Esophagus squamous epithelium (tissue), 4 donors: Measurements from ENCODE around the gene ECT2L.

ENCODE experiments used
- POLR2A ChIP-seq, 4 donors: fragments of 450-650 bp; IDR thresholded peaks; one replicate each; pipeline ENCODE4 v1.6.1; 2017; ENCODE audit warnings: antibody characterized with exemption in 4 of 4, mild to moderate bottlenecking in 4 of 4, moderate library complexity in 3 of 4
- TF ChIP-seq, protein P1 (sequence below), 6 experiments: fragments of 450-650 bp in 4 of 6; fragments of 200-600 bp in 2 of 6; sonication (generic) in 2 of 6; IDR thresholded peaks; one replicate each; pipeline ENCODE4 v1.5.1; 2016 to 2019; ENCODE audit warnings: antibody characterized with exemption in 6 of 6, mild to moderate bottlenecking in 4 of 6, moderate library complexity in 4 of 6

- TF ChIP-seq, protein P1, sequence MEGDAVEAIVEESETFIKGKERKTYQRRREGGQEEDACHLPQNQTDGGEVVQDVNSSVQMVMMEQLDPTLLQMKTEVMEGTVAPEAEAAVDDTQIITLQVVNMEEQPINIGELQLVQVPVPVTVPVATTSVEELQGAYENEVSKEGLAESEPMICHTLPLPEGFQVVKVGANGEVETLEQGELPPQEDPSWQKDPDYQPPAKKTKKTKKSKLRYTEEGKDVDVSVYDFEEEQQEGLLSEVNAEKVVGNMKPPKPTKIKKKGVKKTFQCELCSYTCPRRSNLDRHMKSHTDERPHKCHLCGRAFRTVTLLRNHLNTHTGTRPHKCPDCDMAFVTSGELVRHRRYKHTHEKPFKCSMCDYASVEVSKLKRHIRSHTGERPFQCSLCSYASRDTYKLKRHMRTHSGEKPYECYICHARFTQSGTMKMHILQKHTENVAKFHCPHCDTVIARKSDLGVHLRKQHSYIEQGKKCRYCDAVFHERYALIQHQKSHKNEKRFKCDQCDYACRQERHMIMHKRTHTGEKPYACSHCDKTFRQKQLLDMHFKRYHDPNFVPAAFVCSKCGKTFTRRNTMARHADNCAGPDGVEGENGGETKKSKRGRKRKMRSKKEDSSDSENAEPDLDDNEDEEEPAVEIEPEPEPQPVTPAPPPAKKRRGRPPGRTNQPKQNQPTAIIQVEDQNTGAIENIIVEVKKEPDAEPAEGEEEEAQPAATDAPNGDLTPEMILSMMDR (IDR thresholded peaks at IDR 0.05) = no peak
- no peak for TF ChIP-seq POLR2A (IDR thresholded peaks at IDR 0.05)
Measured at GRCh38 chr6:138856654-138857053, 60.8 kb downstream of the ECT2L start.
